GM10847 (cell line): Measurements from ENCODE around the gene PLEKHB2.

Experiments used
- POLR2A ChIP-seq: IDR thresholded peaks from 2 replicates; pipeline ENCODE4 v1.6.1; 2011; ENCODE audit not compliant: insufficient read length; ENCODE audit errors: extremely low read depth

Gene PLEKHB2, protein sequence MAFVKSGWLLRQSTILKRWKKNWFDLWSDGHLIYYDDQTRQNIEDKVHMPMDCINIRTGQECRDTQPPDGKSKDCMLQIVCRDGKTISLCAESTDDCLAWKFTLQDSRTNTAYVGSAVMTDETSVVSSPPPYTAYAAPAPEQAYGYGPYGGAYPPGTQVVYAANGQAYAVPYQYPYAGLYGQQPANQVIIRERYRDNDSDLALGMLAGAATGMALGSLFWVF

DNA sequence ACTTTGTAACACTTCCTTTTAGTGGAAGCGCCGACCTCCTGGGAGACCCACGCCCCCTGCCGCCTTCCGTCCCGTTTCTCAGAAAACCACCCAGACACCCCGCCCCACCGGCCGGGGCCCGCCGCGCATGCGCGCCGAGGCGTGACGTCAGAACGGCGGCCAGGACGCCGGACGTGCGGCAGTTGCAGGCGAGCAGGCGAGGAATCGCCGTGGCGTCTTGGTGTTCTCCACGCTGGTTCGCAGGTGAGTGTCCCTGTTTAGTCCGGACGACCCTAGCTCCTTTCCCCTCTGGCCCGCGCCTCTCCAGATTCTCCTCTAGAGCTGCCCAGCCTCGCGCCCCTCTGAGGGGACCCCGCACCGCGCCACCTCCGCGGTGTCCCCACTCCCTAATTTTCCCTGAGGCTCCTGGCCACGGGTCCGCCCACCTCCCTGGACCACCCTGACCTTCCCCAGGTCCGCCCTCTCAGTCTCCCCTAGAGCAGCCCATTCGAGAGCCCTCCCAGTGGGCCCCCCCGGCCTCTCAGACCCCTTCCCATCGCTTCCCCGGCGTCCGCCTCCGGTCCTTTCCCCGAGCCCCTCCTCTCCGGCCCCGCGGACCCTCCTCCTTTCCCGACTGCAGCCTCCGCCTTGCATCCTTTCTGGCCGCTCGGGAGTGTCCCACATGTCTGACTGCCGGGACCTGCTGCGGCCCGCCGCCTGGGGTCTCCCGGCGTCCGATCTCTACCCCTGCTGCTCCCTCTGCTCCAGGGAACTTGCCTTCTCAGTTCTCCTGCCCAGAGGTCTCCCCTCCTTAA, at the start of gene PLEKHB2:
PLEKHB2 (plus strand) TSS at position 181 of the 794 bp plus-strand sequence. CDS start 15,606 bp downstream, outside the sequence.
- peak; percentile 88 for TF ChIP-seq POLR2A

DNA sequence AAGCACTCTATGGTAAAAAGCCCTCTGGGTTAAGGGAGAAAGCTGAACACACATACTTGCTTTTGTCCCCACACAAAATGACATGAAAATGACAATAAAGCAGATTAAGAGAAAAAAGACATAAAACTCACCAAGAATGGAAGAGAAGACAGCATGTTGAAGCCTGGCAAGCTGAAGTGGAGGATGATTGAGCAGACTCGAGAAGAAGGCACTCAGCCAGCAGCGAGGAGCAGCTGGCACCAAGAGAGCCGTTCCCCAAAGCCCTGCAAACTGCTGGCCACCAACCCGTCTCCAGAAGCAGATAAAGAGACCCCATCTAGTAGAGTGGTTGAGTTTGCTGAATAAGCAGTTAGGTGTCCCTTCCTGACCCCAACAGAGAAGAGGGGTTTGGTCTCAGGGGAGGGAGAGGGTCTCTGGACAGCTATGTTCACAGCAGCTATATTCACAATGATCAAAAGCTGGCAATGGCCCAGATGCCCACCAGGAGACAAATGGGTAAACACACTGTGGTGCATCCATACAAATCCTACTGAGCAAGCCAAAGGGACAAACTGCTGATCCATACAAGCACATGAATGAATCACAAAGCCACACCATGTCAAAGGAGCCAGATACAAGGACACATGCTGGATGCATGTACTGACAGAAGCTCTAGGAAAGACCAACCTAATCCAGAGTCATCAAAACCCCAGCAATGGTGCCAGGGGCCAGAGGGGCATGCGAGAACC, 48.8 kb upstream of the PLEKHB2 start:
- TF ChIP-seq POLR2A = no peak

DNA sequence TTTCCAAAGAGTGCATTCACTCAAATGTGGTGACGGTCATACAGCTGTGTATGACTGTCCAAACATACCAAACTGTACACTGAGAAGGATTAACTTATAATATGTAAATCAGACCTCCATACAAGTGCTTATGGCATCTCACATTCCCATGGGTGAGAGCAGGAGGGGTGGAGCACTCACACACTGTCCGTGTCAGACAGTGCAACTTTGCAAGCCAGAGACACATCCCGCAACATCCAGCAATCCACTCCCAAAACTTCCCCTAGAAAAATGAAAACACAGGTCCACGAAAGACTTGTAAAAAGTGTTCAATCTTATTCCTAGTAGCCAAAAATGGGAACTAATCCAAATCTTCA, 48.2 kb upstream of the PLEKHB2 start:
- no peak for TF ChIP-seq POLR2A

DNA sequence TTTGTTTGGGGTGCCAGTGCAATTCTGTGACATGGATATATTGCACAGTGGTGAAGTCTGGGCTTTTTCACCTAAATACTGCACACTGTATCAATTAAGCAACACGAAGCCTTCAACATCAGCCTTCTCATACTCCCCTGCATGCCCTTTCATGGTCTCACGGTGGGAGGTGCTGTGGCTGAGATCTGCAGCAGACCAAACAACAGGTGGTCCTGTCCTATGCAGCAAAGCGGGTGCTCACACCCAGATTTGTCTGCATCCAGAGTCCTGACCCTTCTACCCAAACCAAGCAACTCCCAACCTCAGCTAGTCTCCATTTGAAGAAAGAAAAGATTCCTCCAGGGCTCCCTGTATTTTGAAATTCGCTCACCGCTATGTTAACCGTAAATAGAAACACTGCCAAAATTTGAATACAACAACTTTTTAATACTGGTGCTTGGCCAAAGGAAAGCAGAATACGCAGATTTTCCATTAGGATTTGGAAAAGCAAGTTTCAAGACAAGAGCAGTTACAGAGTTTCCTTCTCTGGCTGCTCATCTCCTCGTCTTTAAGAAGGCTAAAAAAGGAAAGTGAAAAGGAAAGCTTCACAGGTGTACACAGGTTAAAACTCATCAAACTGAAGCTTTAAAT, 46.8 kb upstream of the PLEKHB2 start:
- TF ChIP-seq POLR2A = no peak

DNA sequence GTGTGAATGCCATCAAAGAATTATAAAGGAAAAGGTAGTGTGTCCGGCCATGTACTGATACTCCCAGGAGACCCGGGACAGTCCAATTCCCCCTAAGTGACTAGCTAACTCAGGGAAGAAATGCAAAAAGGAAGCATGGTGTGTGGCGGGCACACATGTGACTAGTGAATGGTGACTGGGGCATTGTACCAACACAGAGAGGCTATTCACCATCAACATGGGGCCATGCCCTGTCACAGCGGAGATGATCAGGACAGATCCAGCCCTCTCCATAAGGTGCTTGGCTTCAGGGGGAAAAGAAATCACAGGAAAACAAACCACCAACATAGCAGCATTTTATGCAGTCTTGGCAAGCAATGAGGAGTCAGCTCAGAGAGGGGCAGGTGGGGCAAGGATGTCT, 46.2 kb upstream of the PLEKHB2 start:
- no peak for TF ChIP-seq POLR2A

DNA sequence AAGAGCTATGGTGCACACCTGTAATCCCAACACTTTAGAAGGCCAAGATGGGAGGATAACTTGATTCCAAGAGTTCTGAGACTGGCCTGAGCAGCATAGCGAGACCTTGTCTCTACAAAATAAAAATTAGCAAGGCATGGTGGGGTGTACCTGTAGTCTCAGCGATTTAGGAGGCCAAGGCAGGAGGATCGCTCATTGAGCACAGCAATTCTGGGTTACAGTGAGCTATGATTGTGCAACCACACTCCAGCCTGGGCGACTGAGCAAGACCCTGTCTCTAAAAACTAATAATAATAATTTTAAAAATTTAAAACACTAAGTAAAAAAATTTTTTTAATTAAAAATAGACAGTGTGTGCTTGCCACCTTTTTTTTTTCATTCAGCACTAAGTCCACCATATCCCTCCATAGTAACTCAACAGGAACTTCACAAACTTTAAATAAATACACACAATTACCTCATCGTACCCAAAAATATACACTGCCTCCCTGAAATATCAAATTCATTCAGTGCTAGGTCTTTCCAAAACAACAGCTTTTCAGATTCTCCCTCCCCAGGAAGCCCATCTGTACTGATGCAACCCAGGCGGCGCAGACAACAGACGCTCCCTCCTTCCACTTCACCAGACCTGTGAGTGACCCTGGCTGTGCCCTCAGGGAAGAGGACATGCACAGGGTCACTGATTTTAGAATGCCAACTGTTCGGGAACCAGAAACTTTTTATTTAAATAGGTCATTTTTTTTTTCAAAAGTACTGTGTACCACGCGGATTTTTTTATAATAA, 41.4 kb upstream of the PLEKHB2 start:
- no peak for TF ChIP-seq POLR2A

DNA sequence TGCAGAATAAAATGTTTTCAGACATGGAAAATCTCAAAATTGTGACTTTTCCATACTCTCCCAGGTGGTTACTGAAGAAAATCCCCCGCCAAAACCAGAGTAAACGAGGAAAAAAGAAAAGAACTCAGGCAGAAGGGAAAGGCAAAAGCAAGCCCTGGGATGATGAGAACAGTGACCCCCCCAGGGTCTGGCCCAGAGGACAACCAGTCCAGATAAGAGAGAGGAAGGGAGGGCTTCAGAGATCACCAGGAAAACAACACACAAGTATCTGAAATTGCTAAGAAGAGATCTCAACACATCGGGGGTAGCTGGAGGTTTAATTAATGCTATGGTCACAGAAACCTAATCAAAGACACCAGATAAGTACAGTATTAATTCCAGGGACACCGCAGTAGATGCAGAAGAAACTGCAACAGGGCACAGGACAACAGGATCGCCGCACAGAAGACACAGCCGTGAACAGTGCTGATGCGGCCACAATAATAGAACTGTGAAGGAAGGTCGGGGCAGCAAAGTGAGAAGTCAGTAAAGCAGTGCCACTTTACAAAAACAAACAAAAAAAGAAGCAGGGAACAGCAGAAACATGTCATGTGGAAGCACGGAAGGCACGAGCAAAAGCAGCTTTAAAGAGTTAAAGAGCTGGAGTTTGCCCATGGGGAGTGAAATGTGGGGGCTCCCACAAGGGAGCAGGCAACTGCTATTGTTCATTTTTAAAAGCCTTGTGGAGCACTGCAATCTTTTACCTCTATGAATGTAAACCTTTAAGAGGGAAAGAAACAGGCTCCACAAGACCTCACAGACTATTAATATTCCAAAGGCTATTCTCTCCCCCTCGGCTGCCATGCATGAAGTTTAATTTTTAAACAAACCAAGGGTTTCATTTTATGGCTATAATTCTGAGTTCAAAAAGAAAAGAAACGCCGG, 40.3 kb upstream of the PLEKHB2 start:
- no peak for TF ChIP-seq POLR2A

DNA sequence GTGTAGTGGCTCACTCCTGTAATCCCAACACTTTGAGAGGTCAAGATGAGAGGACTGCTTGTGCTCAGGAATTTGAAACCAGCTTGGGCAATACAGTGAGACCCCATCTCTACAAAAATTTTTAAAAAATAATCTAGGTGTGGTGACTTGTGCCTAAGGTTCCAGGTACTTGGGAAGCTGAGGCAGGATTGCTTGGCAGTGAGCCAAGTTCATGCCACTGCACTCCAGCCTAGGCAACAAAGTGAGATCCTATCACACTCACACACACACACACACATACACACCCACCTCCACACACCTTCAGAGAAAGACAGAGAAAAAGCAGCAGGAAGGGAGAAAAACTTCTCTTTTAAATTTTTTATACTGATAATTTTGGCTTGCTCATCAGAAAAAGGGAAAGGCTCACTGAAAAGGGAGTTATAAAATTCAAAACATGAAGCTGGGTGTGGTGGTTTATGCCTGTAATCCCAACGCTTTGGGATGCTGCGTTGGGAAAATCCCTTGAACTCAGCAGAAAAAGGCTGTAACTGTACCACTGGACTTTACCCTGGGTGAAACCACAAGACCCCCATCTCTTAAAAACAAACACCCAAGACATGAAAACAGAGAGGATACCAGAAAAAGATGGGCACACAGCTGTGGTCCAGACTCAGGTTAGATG, 37.5 kb upstream of the PLEKHB2 start:
- no peak for TF ChIP-seq POLR2A

DNA sequence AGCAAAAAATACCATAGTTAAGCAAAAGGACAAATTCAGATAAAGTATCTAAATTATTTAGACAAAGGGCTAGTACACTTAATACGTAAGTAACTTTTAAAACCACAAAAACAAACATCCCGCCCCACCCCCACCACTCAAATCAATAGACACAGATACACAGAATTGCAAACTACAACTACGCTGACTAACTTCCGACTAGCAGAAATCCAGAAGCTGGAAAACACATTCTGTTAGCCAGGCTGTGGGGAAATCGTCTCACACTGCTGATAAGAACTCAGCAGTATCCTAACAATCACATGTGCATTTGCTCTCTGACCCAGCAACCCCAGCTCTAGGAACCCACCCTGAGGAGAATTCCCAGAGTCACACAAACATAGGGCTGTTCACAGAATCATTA, 28.4 kb upstream of the PLEKHB2 start:
- TF ChIP-seq POLR2A = no peak

DNA sequence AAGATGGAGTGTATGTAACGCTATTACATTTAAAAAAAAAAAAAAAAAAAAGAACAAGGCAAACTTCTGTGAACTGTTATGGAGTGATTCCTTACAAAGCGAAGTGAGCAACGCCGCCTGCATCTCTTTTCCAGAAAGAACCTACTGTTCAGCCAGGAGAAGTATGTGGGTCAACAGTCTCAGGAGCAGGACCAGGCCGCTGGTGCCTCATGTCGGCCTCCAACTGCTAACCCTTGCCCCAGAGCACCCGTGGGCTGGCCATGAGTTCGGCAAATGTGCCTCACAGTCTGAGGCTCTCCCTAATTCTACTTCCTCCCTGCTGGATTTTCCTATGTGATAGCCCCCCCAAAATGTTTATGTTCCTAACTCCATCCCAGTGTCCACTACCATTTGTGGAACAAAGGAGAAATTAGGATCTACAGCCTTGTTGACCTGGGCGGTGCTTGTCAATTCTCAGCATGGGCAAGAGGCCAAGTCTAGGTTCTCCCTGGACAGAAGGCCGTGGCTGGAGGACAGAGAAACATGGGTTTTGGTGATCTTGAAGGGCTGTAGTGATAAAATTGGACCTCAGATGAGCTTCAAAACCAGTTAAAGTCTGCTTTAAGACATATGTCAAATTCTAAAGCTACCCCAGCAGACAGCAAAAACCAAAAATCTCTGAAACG, 27.8 kb upstream of the PLEKHB2 start:
- no peak for TF ChIP-seq POLR2A

DNA sequence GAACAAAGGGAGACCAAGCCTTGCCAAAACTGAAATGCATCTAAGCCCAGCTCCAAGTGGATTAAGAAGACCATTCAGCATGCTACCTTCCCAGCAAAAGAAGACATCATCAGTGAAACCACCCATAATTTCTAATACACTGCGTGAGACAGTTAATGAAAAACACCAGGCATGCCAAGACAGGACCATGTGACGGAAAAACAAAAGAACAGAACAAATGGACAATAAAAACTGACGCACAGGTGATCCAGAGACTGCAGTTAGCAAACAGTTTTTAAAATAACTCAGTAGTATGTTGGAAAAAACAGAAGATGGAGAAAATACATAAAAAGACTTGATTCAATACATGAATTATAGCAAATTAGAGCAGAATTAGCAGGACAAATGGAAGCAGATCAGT, 27.2 kb upstream of the PLEKHB2 start:
- TF ChIP-seq POLR2A = no peak

DNA sequence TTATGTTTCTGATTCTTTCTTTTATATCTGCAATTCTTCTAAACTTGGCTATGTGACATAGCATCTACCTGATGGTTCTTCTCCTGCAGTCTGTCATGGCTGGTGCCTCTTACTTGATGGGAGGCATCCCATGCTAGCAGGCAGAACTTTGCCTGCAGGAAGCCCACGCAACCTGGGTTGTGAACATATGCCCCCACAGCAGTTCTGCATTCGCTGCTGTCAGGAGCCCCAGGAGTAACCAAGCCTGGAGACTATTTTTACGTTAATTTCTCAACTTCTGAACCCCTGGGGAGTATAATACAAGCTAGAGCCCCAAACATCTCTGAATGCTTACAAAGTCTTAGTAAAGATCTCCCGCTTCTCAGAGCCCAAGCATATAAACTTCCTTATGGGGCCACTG, 23.9 kb upstream of the PLEKHB2 start:
- no peak for TF ChIP-seq POLR2A

DNA sequence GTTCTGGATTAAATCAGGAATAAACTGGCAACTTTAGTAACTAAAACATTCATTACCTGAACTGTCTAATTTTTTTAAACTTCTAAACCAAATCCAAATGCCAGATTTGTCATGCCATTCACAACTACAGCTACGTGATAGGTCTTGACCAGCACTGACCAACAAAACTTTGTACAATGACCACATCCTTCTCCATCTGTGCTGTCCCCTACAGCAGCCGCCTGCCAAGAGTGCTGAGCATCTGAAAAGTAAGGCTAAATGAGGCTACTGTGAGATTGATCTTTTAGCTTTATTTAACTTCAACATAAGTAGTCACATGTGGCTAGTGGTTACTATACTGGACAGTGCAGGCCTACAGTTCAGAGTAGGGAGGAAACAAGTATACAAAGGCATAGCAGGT, 19.5 kb upstream of the PLEKHB2 start:
- no peak for TF ChIP-seq POLR2A
